Naive thymus-derived CD4-positive, alpha-beta T cell (primary cell): ENCODE measurements around the gene TTK. TPM values are rescaled to one million over a fixed set of nuclear protein-coding genes. Genes with fewer than 3 reads are reported as not detected.
"Not testable (repeated sequence)": the region's sequence is repeated elsewhere in the genome, so short reads cannot be mapped to it uniquely, and the experiment has no call there.

ENCODE experiments used
- ATAC-seq: fragments of 150-1000 bp; cut with Tn5 transposase; 2 replicates; pipeline ENCODE4 v1.10.0; 2021; ENCODE audit warnings: mild to moderate bottlenecking, moderate library complexity
- CTCF ChIA-PET: fragments of 350-600 bp; sonication (Branson Sonifier 250); formaldehyde crosslinking; loops from one replicate; lab custom pipeline; 2021; ENCODE audit warnings: antibody characterized with exemption; lab: Charles Lee
- POLR2A ChIA-PET: fragments of 350-600 bp; sonication (Branson Sonifier 250); formaldehyde crosslinking; loops from one replicate; lab custom pipeline; 2021; ENCODE audit warnings: antibody characterized with exemption, inconsistent platforms; lab: Charles Lee
- DNase-seq, 9 donors: peaks; one replicate each; pipeline versions ENCODE4 v3.0.0 to v3.0.0-alpha.2; 2020 to 2022; ENCODE audit warnings: mixed read lengths in 1 of 9
- H3K27ac ChIP-seq: one replicate; pipeline ENCODE4 v1.7.0; 2013; ENCODE audit warnings: mild to moderate bottlenecking, low read depth, low read length, moderate library complexity
- H3K27me3 ChIP-seq, 2 donors: one replicate each; pipeline ENCODE4 v1.7.0; 2013; ENCODE audit warnings: low read length in 2 of 2, mild to moderate bottlenecking in 2 of 2, moderate library complexity in 2 of 2; ENCODE audit not compliant: control insufficient read depth in 2 of 2, insufficient read depth in 2 of 2
- H3K36me3 ChIP-seq, 3 experiments: 1 replicate in 2 of 3; 2 replicates in 1 of 3; pipeline ENCODE4 v1.7.0; 2013; ENCODE audit warnings: low read length in 3 of 3, mild to moderate bottlenecking in 3 of 3, moderate library complexity in 1 of 3; ENCODE audit not compliant: insufficient read depth in 3 of 3, control insufficient read depth in 2 of 3
- H3K4me1 ChIP-seq, 2 donors: one replicate each; pipeline ENCODE4 v1.7.0; 2013; ENCODE audit warnings: low read length in 2 of 2, mild to moderate bottlenecking in 2 of 2, moderate library complexity in 1 of 2; ENCODE audit not compliant: control insufficient read depth in 2 of 2, insufficient read depth in 2 of 2
- H3K4me3 ChIP-seq: 2 replicates; pipeline ENCODE4 v1.7.0; 2013; ENCODE audit warnings: mild to moderate bottlenecking, low read length
- H3K9me3 ChIP-seq, 3 experiments: 1 replicate in 2 of 3; 2 replicates in 1 of 3; pipeline ENCODE4 v1.7.0; 2013; ENCODE audit warnings: low read length in 3 of 3; ENCODE audit not compliant: control insufficient read depth in 2 of 3
- H3K27ac Mint-ChIP-seq, 9 donors: one replicate each; pipeline ENCODE4 v1.8.0; 2020 to 2022; ENCODE audit warnings: mixed read lengths in 9 of 9, mild to moderate bottlenecking in 8 of 9, moderate library complexity in 5 of 9, inconsistent platforms in 2 of 9
- H3K27me3 Mint-ChIP-seq, 5 donors: one replicate each; pipeline ENCODE4 v1.8.0; 2021 to 2022; ENCODE audit warnings: mixed read lengths in 5 of 5, mild to moderate bottlenecking in 1 of 5
- H3K36me3 Mint-ChIP-seq, 5 donors: one replicate each; pipeline ENCODE4 v1.8.0; 2020 to 2022; ENCODE audit warnings: mixed read lengths in 5 of 5, mild to moderate bottlenecking in 3 of 5, inconsistent platforms in 1 of 5
- H3K4me1 Mint-ChIP-seq, 7 donors: one replicate each; pipeline ENCODE4 v1.8.0; 2020 to 2022; ENCODE audit warnings: mixed read lengths in 7 of 7, mild to moderate bottlenecking in 3 of 7, inconsistent platforms in 1 of 7
- H3K4me3 Mint-ChIP-seq, 10 donors: one replicate each; pipeline ENCODE4 v1.8.0; 2020 to 2022; ENCODE audit warnings: mild to moderate bottlenecking in 10 of 10, mixed read lengths in 10 of 10, moderate library complexity in 6 of 10, inconsistent platforms in 2 of 10
- H3K9me3 Mint-ChIP-seq, 11 donors: one replicate each; pipeline ENCODE4 v1.8.0; 2020 to 2022; ENCODE audit warnings: mixed read lengths in 11 of 11, mild to moderate bottlenecking in 4 of 11, inconsistent platforms in 1 of 11, moderate library complexity in 1 of 11
- intact Hi-C, 2 donors: fragments of 100-400 bp; cut with micrococcal nuclease; formaldehyde crosslinking; loops; one replicate each; pipeline ENCODE4 v1.15.1; 2023
- polyA plus RNA-seq, 2 donors: library from polyadenylated mRNA; unstranded; fragments of 300-500 nt; fragmentation: Illumina TruSeq; gene quantifications; one replicate each; pipeline ENCODE4 v1.2.3, GENCODE V29; 2021
- total RNA-seq, 6 experiments: library from RNA in 5 of 6; stranded (reverse) in 5 of 6; gene quantifications; 1 replicate in 5 of 6; 2 replicates in 1 of 6; pipeline ENCODE4 v1.2.3 and lab custom pipeline; 2021 to 2026

Gene TTK
- total and polyA plus RNA-seq, 7 experiments from 2014 or later: 0.13 to 22.4 (median 0.81) TPM; not detected in 1

DNA sequence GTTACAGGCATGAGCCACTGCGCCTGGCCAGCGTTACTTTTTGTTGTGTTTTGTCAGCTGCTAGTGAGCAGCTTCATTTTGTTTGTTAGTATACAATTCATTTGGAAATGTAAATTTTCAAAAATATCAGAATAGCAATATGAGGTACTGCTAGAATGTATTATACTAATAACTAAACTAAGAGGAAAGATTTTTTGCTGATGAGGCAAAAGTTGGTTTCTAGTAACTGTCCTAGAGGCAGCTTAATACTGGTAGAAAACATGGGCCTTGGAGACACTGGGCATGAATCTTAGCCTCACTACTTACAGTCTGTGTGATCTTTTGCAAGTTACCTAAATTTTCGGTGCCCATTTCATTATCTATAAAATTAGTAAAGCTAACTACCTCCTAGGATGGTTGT lies 24.1 kb downstream of the TTK start:
- H3K4me3 ChIP-seq: no peak overlapping the region
- ATAC-seq (no peak), DNase-seq (no peak)
- Mint-ChIP-seq H3K27me3 (no peaks in the 10 kb centered on the region), H3K4me1 (peaks cover 0 to 3% (median 0%) of the 10 kb centered on the region in 7 donors), H3K4me3 (no peak overlapping the region), H3K36me3 (peaks cover 0 to 41% (median 0%) of the 10 kb centered on the region in 5 donors), H3K27ac (no peak overlapping the region), H3K9me3 (no peaks in the 10 kb centered on the region)
- no peaks in the 10 kb centered on the region for H3K36me3 ChIP-seq
- ChIA-PET CTCF (no interaction called here), POLR2A (no interaction called here)
- H3K4me1 ChIP-seq: no peaks in the 10 kb centered on the region
- no peak overlapping the region for H3K27ac ChIP-seq
- intact Hi-C loops: no loop called here
- H3K27me3 ChIP-seq: no peaks in the 10 kb centered on the region
- H3K9me3 ChIP-seq: no peaks in the 10 kb centered on the region

DNA sequence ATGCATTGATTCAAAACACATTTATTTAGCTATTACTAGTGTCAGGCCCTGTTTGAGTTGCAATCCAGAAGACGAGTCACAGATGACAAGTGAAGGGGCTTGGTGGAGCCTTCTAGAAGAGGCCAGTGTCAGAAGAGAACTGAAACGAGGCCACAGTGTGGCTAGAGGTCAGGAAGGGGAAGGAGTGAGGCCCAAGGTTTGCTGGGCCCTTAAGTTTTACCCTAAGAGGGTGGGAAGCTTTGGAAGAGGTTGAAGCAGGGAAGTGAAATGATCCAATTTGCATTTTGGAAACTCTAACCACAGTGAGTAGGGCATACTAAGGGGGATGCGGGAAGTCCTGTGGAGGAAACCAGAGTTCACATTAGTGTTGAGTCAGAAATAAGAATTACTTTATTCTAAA lies 25.0 kb downstream of the TTK start:
- Histone ChIP-seq H3K36me3 (no peaks in the 10 kb centered on the region), H3K27me3 (no peaks in the 10 kb centered on the region), H3K4me3 (no peak overlapping the region), H3K27ac (no peak overlapping the region), H3K4me1 (no peaks in the 10 kb centered on the region), H3K9me3 (no peaks in the 10 kb centered on the region)
- H3K36me3 Mint-ChIP-seq: peaks cover 0 to 43% (median 0%) of the 10 kb centered on the region in 5 donors
- peak; percentile 26 for ATAC-seq
- H3K9me3 Mint-ChIP-seq: no peaks in the 10 kb centered on the region
- peaks cover 0 to 3% (median 0%) of the 10 kb centered on the region in 7 donors for H3K4me1 Mint-ChIP-seq
- ChIA-PET CTCF (interaction anchor here (0.6 kb wide), 1 partner anchor 103 kb away, joined by 3 read pairs; no protein-coding TSS in a partner anchor), POLR2A (no interaction called here)
- intact Hi-C loops: no loop called here
- DNase-seq: no peak
- H3K27ac Mint-ChIP-seq: peak overlapping the region in 1 of 9 donors; percentile 65
- H3K27me3 Mint-ChIP-seq: no peaks in the 10 kb centered on the region
- H3K4me3 Mint-ChIP-seq: no peak overlapping the region

DNA sequence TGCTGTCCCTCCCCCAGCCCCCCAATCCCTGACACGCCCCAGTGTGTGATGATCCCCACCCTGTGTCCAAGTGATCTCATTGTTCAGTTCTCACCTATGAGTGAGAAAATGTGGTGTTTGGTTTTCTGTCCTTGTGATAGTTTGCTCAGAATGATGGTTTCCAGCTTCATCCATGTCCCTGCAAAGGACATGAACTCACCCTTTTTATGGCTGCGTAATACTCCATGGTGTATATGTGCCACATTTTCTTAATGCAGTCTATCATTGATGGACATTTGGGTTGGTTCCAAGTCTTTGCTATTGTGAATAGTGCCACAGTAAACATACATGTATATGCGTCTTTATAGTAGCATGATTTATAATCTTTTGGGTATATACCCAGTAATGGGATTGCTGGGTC lies 43.8 kb downstream of the TTK start:
- Mint-ChIP-seq H3K36me3 (peaks cover 0 to 44% (median 4%) of the 10 kb centered on the region in 5 donors), H3K9me3 (peaks cover 0 to 15% (median 2%) of the 10 kb centered on the region in 11 donors)
- H3K9me3 ChIP-seq, DNase-seq, H3K27ac ChIP-seq, H3K27me3 Mint-ChIP-seq, H3K27me3 ChIP-seq, H3K4me1 ChIP-seq, H3K4me1 Mint-ChIP-seq, ATAC-seq, H3K4me3 ChIP-seq, POLR2A ChIA-PET, intact Hi-C loops, H3K36me3 ChIP-seq, H3K27ac Mint-ChIP-seq, H3K4me3 Mint-ChIP-seq, CTCF ChIA-PET: not testable (repeated sequence)

DNA sequence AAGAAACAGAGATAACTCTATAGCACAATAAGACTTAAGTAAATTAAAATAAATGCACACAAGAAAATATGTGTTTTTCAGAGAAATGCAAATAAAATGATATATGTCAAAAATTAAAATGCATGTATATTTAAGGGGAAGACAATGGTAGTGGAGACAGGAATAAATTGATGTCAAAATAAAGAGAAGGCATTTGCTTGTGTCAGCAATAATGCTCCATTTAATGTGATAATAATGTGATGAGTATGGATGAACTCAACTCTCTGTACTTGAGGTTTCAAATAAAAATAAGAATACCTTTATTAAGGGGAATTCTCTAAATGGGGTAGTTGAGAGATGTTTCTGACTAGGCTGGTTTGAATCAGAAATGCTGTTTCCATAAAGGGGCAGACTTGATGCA lies 56.3 kb downstream of the TTK start:
- no peaks in the 10 kb centered on the region for H3K4me1 ChIP-seq
- H3K27me3 ChIP-seq: no peaks in the 10 kb centered on the region
- H3K4me3 ChIP-seq: no peak overlapping the region
- Mint-ChIP-seq H3K4me3 (no peak overlapping the region), H3K4me1 (no peaks in the 10 kb centered on the region), H3K27ac (no peak overlapping the region), H3K9me3 (peaks cover 0 to under 1% (median 0%) of the 10 kb centered on the region in 11 donors), H3K36me3 (peaks cover 0 to 2% (median 0%) of the 10 kb centered on the region in 5 donors), H3K27me3 (peaks cover 0 to 7% (median 0%) of the 10 kb centered on the region in 5 donors)
- H3K36me3 ChIP-seq: no peaks in the 10 kb centered on the region
- no peaks in the 10 kb centered on the region for H3K9me3 ChIP-seq
- ATAC-seq (no peak), DNase-seq (no peak)
- ChIA-PET POLR2A (no interaction called here), CTCF (no interaction called here)
- intact Hi-C loops: no loop called here
- H3K27ac ChIP-seq: no peak overlapping the region

DNA sequence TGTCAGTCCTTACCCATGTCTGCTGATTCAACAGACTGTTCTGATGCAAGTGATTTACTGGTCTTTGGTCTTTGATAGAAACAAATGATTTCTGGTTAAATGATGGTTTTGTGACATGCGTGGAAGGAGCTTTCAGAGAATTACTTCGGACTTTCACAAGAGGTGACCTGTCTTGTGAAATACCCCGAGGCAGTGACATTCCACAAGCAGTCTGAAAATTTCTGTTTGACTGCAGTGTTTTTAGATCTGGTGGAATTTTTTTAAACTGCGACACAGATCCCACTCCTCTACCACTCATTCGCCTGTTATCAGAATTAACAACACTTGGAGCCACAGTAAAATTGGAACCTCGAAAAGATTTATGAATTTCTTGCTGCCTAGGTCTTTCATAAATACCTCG lies 63.7 kb downstream of the TTK start:
- H3K4me1 Mint-ChIP-seq, POLR2A ChIA-PET, H3K4me3 ChIP-seq, CTCF ChIA-PET, H3K9me3 ChIP-seq, intact Hi-C loops, H3K36me3 Mint-ChIP-seq, DNase-seq, H3K27ac Mint-ChIP-seq, H3K27me3 ChIP-seq, ATAC-seq, H3K4me1 ChIP-seq, H3K27ac ChIP-seq, H3K36me3 ChIP-seq, H3K4me3 Mint-ChIP-seq: not testable (repeated sequence)
- H3K9me3 Mint-ChIP-seq: peaks cover 0 to 14% (median 5%) of the 10 kb centered on the region in 11 donors
- H3K27me3 Mint-ChIP-seq: peaks cover 0 to 16% (median 9%) of the 10 kb centered on the region in 5 donors

DNA sequence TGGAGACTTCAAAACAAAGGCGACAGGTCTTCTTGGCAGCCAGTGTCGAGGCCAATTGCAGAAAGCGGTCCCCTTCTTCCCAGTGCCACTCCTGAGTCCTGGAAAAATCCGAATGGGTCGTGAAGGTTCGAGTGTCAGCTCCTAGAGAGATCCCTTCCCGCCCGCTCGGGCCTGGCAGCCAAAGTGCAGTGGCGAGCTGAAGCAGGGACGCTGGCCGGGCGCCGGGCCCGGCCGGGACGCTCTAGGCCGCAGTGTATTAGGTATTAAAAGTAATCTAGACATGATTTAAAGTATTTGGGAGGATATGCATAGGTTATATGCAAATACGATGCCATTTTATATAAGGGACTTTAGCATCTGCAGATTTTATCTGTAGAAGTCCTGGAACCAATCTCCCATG lies 66.0 kb downstream of the TTK start:
- H3K9me3 Mint-ChIP-seq: peaks cover 0 to 26% (median 9%) of the 10 kb centered on the region in 11 donors
- H3K27me3 Mint-ChIP-seq: peaks cover 7 to 21% (median 9%) of the 10 kb centered on the region in 5 donors

DNA sequence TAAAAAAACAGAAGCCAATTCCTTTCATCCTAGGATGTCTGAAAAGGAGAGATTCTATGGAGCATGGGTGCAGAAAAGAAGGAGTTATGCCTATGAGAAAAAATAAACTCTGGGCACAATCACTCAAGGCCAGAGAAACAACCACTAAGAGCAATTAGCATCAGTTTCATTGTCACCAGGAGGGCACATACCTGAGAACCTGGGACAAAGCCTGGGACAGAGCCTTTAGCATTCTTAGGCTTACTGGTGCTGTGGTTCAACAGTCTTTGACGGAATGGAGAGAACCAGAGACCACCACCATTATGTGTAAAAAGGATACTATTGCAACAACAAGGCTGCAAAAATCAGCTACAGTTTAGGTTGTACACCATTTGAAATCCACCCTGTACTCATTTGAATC lies 72.6 kb downstream of the TTK start:
- peaks cover 0 to 5% (median 0%) of the 10 kb centered on the region in 7 donors for H3K4me1 Mint-ChIP-seq
- ChIA-PET POLR2A (no interaction called here), CTCF (no interaction called here)
- Histone ChIP-seq H3K36me3 (no peaks in the 10 kb centered on the region), H3K27me3 (no peaks in the 10 kb centered on the region), H3K4me3 (no peak overlapping the region), H3K9me3 (no peaks in the 10 kb centered on the region), H3K27ac (no peak overlapping the region), H3K4me1 (no peaks in the 10 kb centered on the region)
- H3K36me3 Mint-ChIP-seq: no peaks in the 10 kb centered on the region
- peaks cover 0 to 19% (median 8%) of the 10 kb centered on the region in 11 donors for H3K9me3 Mint-ChIP-seq
- DNase-seq (no peak), ATAC-seq (no peak)
- H3K27ac Mint-ChIP-seq: no peak overlapping the region
- H3K4me3 Mint-ChIP-seq: no peak overlapping the region
- intact Hi-C loops: no loop called here
- peaks cover 0 to 26% (median 10%) of the 10 kb centered on the region in 5 donors for H3K27me3 Mint-ChIP-seq

More for the DNA sequence above, 66.0 kb downstream of the TTK start:
- ATAC-seq, H3K36me3 ChIP-seq, H3K9me3 ChIP-seq, intact Hi-C loops, H3K27ac Mint-ChIP-seq, H3K4me3 Mint-ChIP-seq, CTCF ChIA-PET, H3K27ac ChIP-seq, POLR2A ChIA-PET, H3K4me3 ChIP-seq, H3K4me1 ChIP-seq, H3K36me3 Mint-ChIP-seq, DNase-seq, H3K4me1 Mint-ChIP-seq, H3K27me3 ChIP-seq: not testable (repeated sequence)
